Islet of Langerhans (tissue), 1 donor: ENCODE measurements around the gene ENTPD5.
A peak's percentile ranks its signal among the peaks of the same experiment; 100 is the strongest.

Source experiments
- FAIRE-seq: peaks from one replicate; lab custom pipeline; 2011; peaks lifted over from hg19 to GRCh38; lab: Jason Lieb, UNC

ENTPD5 gene, protein sequence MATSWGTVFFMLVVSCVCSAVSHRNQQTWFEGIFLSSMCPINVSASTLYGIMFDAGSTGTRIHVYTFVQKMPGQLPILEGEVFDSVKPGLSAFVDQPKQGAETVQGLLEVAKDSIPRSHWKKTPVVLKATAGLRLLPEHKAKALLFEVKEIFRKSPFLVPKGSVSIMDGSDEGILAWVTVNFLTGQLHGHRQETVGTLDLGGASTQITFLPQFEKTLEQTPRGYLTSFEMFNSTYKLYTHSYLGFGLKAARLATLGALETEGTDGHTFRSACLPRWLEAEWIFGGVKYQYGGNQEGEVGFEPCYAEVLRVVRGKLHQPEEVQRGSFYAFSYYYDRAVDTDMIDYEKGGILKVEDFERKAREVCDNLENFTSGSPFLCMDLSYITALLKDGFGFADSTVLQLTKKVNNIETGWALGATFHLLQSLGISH

DNA sequence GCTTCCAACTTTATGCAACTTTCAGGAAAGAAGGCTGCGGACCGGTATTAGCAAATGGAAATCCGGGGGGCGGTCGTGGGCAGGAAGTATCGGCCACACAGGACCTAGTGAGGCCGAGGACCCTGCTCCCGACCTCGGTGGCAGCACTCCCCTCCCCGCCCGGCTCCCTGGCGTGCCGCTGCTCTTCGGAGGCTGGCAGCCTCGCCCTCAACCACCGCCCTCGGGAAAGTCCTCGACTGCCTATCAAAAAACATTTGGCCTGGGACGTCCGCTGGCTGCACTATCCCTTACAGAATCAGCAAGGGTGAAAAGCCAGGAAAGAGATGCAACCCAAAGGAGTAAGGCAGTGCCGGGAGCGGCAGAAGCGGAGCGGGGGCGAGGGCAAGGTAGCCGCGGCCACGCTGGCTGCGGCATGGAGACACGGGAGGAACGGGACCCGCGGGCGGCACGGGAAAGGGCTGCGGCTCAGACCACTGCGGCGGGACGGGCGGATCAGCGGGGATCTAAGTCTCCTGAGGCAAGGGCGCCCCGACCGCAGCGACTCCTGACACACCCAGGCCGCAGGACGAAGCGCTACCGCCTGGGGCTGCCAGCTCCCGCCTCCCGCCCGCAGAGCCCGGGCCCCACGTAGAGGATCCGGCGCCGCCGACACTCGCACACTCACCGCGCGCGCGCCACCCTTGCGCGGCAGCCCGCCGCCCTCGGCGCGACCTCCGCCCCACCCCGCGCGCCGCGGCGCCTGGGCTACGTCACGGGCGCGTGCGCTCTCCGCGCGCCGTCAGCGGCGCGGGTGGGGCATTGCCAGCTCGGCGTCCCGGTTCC, at the start of gene ENTPD5, which contains the start of gene BBOF1:
TSS of gene ENTPD5 (minus strand) at position 703 of the 822 bp plus-strand sequence. CDS start 31,186 bp downstream, outside the sequence.
TSS of gene BBOF1 (plus strand) at position 764 of the 822 bp plus-strand sequence. CDS start 130 bp downstream, outside the sequence.
- FAIRE-seq: no peak

DNA sequence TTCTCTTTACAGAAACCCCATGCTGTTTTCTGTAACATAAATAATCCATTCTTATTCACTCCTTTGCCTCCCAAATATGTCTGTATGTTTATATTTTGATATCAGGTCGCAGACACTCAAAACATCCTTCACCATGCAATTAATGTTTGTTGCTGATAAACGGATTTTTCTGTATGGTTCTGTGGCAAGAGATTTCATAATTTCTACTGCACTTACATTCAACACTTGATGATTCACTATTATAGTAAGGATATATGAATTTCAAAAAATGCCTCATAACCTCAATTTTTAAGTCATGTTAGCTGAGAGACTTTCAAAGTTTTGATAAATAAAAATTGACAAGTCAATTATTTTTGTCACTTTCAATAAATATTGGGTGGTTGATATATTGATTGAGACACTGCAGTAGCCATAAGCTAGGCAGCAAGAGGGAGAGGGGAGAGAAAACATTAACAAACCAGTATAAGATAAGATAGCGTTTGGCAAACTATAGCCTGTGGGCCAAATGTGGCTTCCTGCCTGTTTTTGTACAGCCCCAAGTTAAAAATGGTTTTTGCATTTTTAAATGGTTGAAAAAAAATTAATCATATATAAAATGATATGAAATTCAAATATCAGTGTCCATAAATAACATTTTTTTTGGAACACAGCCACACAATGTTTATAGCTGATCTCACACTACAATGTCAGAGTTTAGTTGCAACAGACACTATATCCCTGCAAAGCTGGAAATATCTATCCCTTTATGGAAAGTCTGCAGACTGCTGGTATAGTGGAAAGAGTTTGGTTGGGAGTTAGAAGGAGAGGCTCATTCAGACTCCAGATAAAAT, 46.9 kb upstream of the ENTPD5 start:
- FAIRE-seq: no peak

DNA sequence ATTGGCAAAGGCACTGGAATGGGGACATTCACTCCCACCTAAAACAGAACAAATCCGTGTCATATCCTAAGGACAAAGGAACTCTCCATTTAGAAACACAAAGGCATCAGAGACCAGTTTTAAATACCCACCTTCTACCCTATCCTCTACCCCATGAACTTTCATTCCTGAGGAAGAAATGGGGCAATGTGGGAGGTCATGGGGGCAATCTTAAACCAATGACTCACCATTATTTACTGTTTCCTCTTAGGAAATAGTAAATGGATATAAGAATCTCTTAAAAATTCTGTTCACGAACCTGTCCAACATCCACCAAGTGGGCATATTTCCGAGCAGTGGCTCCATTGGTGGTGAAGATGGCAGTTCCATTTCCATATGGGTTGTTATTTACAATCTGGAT, 45.8 kb upstream of the ENTPD5 start:
- no peak for FAIRE-seq

DNA sequence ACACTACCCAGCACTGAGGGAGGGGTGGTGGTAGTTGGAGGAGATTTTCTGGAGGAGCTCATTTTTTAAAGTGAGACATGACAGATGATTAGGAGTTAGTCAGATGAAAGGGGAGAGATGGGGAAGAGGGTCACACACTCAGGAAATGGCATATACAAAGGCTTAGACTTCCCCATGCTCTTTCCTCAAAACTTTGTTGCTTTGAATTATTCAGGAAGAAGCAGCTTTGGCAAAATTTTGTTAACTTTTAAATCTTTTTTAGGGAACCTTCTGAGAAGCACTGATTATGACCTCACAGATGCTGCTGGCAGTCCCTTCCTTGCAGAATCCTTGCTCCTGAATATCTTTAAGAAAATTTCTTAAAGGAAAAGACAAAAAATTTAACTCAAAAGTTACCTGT, 45.3 kb upstream of the ENTPD5 start:
- no peak for FAIRE-seq

DNA sequence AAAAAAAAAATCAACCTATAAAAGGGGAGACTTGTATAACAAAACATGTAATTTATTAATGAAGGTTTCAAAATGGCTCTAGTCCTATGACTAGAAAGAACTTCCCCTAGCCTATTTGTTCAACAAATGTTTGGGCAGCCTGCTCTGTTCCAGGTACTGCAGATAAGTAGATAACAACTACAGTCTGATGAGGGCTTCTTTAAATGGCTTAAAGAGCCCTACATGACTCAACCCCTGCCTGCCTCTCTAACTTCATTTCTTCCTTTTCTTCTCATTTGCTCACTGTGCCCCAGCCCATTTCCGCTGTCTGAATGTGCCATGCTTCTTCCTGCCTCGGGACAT, 43.7 kb upstream of the ENTPD5 start:
- no peak for FAIRE-seq

DNA sequence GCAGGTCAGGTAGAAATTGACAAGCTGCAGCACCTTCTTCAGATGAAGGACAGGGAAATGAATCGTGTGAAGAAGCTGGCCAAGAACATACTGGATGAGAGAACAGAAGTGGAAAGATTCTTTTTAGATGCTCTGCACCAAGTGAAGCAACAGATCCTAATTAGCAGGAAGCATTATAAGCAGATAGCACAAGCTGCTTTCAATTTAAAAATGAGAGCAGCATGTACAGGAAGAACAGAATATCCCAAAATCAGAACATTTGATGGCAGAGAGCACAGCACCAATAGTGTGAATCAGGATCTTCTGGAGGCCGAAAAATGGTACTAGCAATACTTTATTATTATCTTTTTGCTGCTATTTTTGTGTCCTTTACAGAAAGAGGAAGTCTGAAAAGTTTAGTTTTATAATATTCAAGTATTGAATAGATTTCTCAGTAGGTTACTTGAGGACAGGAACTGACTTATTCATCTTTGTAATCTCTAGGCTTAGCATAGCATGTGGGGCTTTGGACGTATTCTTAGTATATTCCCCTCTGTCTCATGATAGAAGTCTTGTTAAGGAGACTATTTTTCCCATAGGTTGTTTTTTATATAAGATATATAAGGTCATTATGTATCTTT, 30.9 kb upstream of the ENTPD5 start:
- no peak for FAIRE-seq

DNA sequence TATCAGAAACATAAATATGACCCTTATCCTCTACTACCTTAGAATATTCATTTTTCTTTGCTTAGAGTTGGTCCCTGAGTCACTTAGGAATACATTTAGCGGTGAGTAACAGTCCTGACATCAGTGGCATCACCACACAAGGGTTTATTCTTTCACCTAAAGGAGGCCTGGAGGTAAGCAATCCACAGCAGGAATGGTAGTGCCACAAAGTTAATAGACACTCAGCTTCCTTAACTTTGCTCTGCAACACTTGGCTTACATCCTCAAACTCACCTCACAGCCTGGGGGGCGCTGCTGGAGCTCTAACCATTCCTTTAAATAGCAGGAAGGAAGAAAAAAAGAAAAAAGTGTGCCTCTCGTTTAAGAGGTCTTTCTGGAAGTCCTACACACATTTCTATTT, 29.2 kb upstream of the ENTPD5 start:
- FAIRE-seq: no peak

DNA sequence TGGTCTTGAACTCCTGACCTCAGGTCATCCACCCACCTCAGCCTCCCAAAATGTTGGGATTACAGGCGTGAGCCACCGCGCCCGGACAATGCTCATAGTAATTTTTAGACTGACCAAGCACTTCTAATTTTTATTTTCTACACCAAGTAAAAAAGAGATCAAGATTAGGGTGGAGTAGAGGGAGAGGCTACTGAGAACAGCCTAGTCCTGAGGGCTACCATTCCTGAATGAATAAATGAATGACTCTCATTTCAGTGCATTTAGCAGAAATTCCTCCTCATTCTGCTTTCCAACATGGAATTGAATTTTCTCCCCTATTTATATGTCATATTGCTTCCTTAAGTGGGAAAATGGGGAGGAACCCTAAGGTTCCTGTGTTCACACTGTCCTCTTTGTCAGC, 26.4 kb upstream of the ENTPD5 start:
- FAIRE-seq: no peak

DNA sequence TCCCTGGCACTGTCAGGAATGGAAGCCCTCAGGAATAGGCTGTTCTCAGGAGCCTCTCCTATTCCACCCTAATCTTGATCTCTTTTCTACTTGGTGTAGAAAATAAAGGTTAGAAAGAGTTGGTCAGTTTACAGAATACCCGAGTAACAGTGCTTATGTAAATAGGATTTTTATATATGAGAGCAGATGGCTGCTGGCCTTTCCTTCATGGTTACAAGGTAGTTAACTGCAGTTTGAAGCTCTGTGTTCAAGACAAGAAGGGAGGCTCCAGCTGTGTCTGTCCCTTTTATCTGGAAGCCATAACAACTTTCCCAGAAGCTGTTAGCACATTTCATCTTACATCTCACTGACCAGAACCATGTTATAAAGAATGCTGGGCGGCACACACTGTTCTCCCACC, 23.2 kb upstream of the ENTPD5 start:
- FAIRE-seq: no peak

DNA sequence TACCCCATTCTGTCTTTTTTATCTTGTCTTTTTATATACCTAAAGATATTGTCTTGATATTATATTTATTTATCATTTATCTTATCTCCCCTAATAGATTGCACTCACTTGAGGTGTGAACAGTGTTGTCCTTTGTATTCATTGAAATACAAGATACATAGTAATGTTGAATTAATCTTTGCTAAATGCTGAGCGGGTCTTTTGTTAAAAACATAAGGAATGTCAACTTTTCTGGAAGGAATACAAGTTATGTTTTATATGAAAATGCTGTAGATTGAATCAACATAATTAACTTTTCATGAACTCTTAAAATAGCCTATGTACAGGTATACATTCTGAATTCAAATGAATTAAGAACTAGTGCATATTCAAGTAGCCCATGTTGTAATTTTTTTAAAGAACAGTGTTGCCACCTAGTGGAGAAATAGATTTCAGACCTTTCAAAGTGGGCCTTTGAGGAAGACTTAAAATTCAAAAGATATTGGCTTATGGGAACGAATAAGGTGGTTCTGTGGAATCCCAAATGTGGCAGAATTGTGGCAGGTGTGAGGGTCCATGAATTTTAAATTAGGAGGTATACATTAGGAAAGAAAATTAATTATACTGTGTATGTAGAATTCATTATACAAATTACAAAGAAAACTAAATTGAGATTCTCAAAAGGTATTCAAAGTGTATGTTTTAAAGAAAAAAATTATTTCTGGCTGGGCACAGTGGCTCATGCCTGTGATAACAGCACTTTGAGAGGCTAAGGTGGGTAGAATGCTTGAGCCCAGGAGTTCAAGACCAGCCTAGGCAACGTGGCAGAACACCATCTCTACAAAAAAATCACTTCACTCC, 19.2 kb upstream of the ENTPD5 start:
- peak; percentile 99 for FAIRE-seq

DNA sequence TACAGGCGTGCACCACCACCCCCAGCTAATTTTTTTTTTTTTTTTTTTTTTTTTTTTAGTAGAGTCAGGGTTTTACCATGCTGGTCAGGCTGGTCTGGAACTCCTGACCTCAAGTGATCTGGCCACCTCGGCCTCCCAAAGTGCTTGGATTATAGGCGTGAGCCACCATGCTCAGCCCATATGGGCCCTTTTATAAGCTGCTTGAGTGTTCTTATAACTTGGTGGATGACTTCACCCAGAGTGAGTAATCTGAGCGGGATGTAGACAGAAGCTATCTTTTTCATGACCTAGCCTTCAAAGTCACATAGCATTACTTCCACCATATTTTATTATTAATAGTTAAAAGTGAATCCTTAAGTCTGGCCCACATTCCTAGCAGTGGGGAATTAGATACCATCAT, 16.5 kb upstream of the ENTPD5 start:
- no peak for FAIRE-seq

DNA sequence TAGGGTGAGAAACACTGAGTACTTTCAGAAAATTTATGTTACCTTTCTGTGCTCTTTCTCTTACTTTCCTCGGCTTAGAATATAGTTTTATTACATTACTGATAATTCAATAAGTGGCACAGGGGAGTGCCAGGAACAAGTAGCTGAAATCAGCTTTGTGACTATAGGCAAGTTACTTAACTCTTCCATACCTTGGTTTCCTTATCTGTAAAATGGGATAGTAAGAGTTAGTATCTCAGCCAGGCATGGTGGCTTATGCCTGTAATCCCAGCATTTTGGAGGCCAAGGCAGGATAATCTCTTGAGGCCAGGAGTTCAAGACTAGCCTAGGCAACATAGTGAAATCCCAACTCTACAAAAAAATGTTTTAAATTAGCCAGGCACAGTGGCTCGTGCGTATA, 15.5 kb upstream of the ENTPD5 start:
- no peak for FAIRE-seq

DNA sequence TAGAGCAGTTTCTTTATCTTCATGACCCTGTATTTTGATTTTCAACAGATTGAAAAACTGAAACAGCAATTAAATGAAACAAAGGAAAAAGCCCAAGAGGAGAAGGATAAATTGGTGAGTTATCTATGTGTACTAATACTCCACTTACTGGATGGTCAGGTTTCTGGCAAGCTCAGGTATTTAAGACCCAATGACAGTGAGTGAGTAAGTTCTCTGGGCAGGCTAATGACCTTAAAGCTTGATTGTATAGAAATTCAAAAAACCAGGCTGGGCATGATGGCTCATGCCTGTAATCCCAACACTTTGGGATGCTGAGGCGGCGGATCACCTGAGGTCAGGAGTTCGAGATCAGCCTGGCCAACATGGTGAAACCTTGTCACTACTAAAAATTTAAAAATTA, 10.0 kb upstream of the ENTPD5 start:
- FAIRE-seq: no peak

DNA sequence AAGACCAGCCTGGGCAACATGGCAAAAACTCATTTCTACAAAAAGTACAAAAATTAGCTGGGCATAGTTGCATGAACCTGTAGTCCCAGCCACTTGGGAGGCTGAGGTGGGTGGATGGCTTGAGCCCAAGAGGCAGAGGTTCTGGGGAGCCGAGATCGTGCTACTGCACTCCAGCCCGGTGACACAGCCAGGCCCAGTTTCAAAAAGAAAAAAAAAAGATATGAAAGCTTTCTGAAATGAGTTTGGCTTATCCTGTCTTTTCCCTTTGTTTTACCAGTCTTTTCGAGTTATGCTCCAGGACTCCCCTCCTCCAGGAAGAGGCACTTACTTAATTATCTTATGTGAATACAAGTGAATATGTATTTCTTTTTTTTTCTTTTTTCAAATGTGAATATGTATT, 3.3 kb upstream of the ENTPD5 start:
- no peak for FAIRE-seq

DNA sequence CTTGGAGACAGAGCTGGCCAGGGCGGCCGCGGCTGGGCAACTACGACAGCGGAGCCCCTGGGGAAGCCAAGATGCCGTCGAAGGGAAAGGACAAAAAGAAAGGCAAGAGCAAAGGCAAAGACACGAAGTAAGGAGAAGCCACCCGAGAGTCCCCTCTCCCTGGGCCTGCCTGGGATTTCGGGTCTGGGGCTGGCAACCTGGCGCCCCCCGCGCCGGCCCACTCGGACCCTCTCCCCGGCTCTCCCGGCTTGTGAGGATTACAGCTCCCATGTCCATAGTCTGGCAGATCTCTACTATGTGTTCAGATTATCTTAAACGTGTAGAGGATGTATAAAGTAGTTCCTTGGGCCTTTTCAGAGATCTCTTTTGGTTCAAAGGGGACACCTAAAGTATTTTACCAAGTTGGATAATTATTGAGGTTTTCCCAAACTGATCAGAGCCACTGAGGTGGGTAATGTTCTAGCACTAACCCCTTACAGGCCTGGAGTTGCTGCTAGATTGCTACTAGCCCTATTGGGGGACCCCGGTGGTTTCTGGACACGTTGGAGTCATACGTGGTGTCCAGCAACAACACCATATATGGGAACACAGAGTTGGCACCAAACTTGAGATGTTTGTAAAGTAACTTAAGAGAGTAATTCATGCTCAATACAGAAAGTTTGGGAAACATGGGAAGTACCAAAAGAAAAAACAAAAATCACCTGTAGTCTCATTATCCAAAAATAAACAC, 485 bp upstream of the ENTPD5 start:
- no peak for FAIRE-seq

DNA sequence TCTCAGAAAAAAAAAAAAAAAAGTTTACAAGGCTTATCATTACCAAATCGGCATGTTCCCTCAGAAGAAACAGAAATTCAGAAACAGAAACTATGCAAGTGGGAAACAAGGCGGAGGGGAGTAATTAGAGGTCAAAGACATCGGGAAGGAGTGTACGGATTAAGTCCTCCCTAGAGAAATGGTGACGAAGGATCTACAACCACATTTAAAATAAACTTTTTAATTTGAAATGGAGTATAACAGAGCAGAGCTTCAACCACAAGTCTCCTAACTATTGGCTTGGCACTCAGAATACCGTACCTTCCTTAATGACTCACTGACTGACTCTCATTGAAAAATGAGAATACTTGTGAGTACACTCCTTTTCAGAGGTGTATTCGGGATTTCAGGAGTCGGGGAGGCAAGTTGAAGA, 908 bp downstream of the ENTPD5 start:
- no peak for FAIRE-seq

DNA sequence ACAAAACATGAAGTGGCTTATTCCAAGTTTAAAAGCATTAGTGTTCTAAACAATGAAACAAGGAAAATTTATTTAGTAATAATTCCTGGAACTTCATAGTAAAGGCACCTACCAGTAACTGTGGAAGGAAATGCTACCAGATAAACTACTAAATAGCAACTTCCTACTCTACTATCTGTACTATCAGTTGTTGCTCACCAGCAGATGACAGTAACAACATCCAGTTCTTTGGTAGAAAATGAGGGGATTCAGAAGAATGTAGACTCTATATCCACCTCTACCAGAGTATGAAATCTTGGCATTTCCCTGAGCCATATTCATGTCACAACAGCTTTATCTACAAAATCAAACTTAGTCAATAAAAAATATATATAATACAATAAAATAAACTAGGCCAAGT, 3.1 kb downstream of the ENTPD5 start:
- no peak for FAIRE-seq

DNA sequence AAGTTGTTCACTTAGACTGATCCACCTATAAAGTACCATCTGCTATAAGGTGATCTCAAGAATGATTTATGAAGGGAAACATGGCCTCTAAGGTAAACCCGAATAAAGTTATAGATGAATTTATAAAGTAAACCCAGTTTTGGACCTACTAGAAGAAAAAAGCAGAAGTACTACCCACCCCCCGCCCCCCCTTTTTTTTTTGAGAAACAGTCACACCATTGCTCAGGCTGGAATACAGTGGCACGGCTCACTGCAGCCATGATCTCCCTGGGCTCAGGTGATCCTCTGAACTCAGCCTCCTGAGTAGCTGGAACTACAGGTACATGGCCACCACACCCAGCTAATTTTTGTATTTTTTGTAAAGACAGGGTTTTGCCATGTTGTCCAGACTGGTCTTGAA, 3.9 kb downstream of the ENTPD5 start:
- no peak for FAIRE-seq

DNA sequence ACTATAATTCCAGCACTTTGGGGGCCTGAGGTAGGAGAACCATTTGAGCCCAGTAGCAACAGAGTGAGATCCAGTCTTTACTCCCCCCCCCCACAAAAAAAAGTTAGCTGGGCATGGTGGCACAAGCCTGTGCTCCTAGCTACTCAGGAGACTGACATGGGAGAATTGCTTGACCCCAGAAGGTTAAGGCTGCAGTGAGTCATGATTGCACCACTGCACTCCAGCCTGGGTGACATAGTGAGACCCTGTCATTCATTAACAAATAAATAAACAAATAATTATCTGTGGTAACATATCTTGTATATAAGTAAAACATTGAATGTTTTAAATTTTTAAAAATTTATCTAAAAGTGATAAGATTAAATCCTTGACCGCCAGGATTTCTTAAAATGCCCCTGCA, 4.8 kb downstream of the ENTPD5 start:
- no peak for FAIRE-seq

DNA sequence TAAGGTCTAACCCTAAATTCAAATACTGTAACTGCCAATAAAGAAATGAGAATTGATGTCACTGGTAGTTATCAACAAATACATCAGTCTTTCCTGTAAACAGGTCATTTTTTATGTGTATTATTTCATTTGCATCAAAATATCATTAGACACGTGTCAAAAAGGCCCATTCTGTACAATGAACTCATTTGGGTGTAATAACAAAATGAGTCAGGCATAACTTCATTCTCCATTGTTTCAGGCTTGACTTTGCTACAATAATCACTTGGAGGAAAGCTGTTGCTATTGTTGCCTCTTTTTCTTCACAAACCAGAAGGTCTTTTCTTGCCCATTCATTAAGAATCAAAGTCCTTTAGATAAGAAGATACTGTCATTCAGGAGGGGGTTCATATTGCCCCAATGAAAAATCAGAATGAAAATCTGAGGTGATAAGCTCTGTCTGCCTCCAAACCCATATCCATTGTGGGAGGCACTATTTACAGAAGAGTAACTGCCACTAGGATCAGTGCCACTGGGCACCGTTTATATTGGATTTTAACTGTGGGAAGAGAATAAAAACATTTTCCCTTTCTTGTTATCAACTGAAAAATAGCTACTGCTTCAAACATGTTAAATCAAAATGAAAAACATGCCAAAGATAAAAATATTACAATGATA, 10.1 kb downstream of the ENTPD5 start:
- FAIRE-seq: no peak
